ENCODE data around the gene ATAD3A. TPM values are rescaled to one million over a fixed set of nuclear protein-coding genes. Genes with fewer than 3 reads are reported as not detected.

The ATAD3A gene
- polyA plus RNA-seq (2012; rRNA removed): 34.1 and 40.2 TPM in 2 replicates
- 17.6 and 25.1 TPM in 2 replicates for polyA plus RNA-seq (2012; cell fraction: cytosol; rRNA removed)
- 85.0 and 87.9 TPM in 2 replicates for polyA plus RNA-seq (2012; cell fraction: nucleus; rRNA removed)

- Histone ChIP-seq H3K79me2 (ENCODE audit: insufficient read depth) (peaks cover 32% of the 10 kb centered on the region; the same call in 1 of the 2 replicates), H3K27me3 (ENCODE audit: insufficient read depth) (no peaks in the 10 kb centered on the region), H3K9ac (peak within 1 kb of the TSS; percentile 96), H3F3A (replicated peaks; ENCODE audit: insufficient read depth) (no peaks in the 10 kb centered on the region), H2AFZ (ENCODE audit: low read depth) (peak within 1 kb of the TSS; percentile 79), H3K9me2 (no peaks in the 10 kb centered on the region), H3K4me3 (ENCODE audit: low read depth in 2 of 2, low read length in 1 of 2) (peak within 1 kb of the TSS; percentile 77 to 88), H3K4me2 (peak within 1 kb of the TSS; percentile 91), H3K4me1 (ENCODE audit: control insufficient read depth in 1 of 2, insufficient read depth in 2 of 2, low read depth in 1 of 2, low read length in 1 of 2) (peaks cover 0 to 4% of the 10 kb centered on the region in 2 experiments; a peak in 1 of 4 replicates), H4K20me1 (ENCODE audit: insufficient read depth) (no peaks in the 10 kb centered on the region), H3K36me3 (replicated peaks in 1 of 2; ENCODE audit: control insufficient read depth in 1 of 2, insufficient read depth in 2 of 2, low read length in 1 of 2) (no peaks in the 10 kb centered on the region), H3K9me3 (no peaks in the 10 kb centered on the region), H3K27ac (ENCODE audit: low read depth in 2 of 2, low read length in 1 of 2) (peak within 1 kb of the TSS; percentile 87 to 94)
- WGBS (ENCODE audit: low lambda C conversion rate): 2% methylated on average over 22 of the region's 99 CpGs
- ChIA-PET CTCF (interaction anchor here (0.7 kb wide), 1 partner anchor 113 kb away, joined by 3 read pairs; the partner anchor contains the start of gene CCNL2), POLR2A (no interaction called here)
- TF ChIP-seq CHD2 (IDR thresholded peaks at IDR 0.05; ENCODE audit: low read length, partially characterized antibody): peak; percentile 98
- peak; percentile 60; the same call in 1 of the 2 replicates for TF ChIP-seq ELF1 (IDR thresholded peaks at IDR 0.05)
- TF ChIP-seq EZH2phosphoT487 (IDR thresholded peaks at IDR 0.05; ENCODE audit: borderline replicate concordance, low read depth): no peak
- TF ChIP-seq SIN3A (IDR thresholded peaks at IDR 0.05; ENCODE audit: borderline replicate concordance, low read depth, low read length): peak; percentile 88; the same call in 1 of the 2 replicates
- TF ChIP-seq MAX (IDR thresholded peaks at IDR 0.05; ENCODE audit: low read depth): peak; percentile 75
- no peak for TF ChIP-seq SMC3 (IDR thresholded peaks at IDR 0.05; ENCODE audit: low read depth, low read length)
- no peak for TF ChIP-seq RCOR1 (IDR thresholded peaks at IDR 0.05; ENCODE audit: low read length)
- no peak for TF ChIP-seq RAD21 (IDR thresholded peaks at IDR 0.05; ENCODE audit: low read length)
- peak; percentile 78 for TF ChIP-seq MXI1 (IDR thresholded peaks at IDR 0.05; ENCODE audit: low read depth, low read length)
- no peak for TF ChIP-seq NFIC (IDR thresholded peaks at IDR 0.05; ENCODE audit: borderline replicate concordance)
- no peak for TF ChIP-seq TEAD4 (IDR thresholded peaks at IDR 0.05; ENCODE audit: borderline replicate concordance, insufficient read depth)
- TF ChIP-seq NRF1 (IDR thresholded peaks at IDR 0.05; ENCODE audit: low read depth, low read length): peak; percentile 90
- TF ChIP-seq GABPA (IDR thresholded peaks at IDR 0.05; ENCODE audit: low read depth): peak; percentile 45
- TF ChIP-seq FOXM1 (IDR thresholded peaks at IDR 0.05; ENCODE audit: low read depth): no peak
- TF ChIP-seq POLR2AphosphoS5 (IDR thresholded peaks at IDR 0.05; ENCODE audit: low read depth, low read length): peak; percentile 72
- TF ChIP-seq, protein P1, sequence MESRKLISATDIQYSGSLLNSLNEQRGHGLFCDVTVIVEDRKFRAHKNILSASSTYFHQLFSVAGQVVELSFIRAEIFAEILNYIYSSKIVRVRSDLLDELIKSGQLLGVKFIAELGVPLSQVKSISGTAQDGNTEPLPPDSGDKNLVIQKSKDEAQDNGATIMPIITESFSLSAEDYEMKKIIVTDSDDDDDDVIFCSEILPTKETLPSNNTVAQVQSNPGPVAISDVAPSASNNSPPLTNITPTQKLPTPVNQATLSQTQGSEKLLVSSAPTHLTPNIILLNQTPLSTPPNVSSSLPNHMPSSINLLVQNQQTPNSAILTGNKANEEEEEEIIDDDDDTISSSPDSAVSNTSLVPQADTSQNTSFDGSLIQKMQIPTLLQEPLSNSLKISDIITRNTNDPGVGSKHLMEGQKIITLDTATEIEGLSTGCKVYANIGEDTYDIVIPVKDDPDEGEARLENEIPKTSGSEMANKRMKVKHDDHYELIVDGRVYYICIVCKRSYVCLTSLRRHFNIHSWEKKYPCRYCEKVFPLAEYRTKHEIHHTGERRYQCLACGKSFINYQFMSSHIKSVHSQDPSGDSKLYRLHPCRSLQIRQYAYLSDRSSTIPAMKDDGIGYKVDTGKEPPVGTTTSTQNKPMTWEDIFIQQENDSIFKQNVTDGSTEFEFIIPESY (IDR thresholded peaks at IDR 0.05; ENCODE audit: borderline replicate concordance, low read depth): peak; percentile 95
- TF ChIP-seq, protein P2, sequence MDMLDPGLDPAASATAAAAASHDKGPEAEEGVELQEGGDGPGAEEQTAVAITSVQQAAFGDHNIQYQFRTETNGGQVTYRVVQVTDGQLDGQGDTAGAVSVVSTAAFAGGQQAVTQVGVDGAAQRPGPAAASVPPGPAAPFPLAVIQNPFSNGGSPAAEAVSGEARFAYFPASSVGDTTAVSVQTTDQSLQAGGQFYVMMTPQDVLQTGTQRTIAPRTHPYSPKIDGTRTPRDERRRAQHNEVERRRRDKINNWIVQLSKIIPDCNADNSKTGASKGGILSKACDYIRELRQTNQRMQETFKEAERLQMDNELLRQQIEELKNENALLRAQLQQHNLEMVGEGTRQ (IDR thresholded peaks at IDR 0.05; ENCODE audit: borderline replicate concordance, low read depth, low read length): no peak
- DNase-seq: peak; percentile 98
These were observed at the start of gene ATAD3A for GRCh38 chr1:1511533-1512285. Gene ATAD3A (plus strand): TSS chr1:1512162. CDS start chr1:1512269, 107 bp downstream.
